GM19238 (cell line): ENCODE data around the gene TMEM271.
"Not testable (repeated sequence)": the region's sequence is repeated elsewhere in the genome, so short reads cannot be mapped to it uniquely, and the experiment has no call there.

Experiments
- DNase-seq: peaks from one replicate; pipeline ENCODE4 v3.0.0; 2011; ENCODE audit warnings: low spot score; ENCODE audit not compliant: insufficient read length

Gene TMEM271

DNA sequence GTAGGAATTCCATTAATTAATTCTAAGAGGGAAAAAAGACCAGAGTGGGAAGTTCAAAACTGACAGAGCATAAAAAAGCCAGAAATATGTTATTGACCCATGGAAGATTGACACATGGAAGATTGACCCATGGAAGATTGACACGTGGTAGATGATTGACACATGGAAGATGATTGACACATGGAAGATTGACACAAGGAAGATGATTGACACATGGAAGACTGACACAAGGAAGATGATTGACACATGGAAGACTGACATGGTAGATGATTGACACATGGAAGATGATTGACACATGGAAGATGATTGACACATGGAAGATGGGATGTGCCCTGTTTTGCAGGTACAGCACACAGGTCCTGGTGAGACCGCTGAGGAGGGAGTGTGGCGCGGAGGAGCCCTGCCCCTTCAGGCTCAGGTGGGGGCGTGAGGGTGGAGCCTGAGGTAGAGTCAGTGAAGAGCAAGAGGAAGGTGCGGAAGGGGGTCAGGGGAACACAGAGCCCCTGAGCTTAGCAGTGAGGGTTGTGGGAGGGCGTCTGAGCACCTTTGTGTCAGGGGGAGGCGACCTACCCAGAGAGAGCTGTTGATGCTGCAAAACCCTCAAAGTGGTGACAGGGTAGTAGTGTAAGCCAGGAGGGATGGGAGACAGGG lies 33.4 kb upstream of the TMEM271 start:
- DNase-seq: no peak

GRCh38 chr4:608236-608635 lies 32.1 kb upstream of the TMEM271 start:
- DNase-seq: no peak

DNA sequence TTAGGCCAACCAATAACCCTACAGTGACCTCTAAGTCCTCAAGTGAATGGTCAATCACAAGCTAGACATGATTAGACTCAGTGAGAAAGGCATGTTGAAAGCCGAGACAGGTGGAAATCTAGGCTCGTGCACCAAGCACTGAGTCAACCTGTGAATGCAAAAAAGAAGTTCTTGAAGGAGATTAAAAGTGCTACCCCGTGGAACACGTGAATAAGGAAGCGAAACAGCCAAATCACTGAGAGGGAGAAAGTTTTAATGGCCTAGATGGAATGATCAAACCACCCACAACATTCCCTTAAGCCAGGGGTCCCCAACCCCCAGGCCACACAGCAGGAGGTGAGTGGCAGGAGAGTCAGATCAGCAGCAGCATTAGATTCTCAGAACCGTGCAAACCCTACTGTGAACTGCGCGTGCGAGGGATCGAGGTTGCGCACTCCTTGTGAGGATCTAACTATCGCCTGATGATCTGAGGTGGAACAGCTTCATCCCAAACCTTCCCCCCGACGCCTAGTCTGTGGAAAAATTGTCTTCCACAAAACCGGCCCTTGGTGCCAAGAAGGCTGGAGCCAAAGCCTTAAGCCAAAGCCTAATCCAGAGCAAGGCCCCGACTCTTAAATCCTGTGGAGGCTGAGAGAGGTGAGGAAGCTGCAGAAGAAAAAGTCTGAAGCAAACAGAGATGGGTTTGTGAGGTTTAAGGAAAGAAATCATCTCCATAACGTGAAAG lies 29.8 kb upstream of the TMEM271 start:
- DNase-seq: no peak

DNA sequence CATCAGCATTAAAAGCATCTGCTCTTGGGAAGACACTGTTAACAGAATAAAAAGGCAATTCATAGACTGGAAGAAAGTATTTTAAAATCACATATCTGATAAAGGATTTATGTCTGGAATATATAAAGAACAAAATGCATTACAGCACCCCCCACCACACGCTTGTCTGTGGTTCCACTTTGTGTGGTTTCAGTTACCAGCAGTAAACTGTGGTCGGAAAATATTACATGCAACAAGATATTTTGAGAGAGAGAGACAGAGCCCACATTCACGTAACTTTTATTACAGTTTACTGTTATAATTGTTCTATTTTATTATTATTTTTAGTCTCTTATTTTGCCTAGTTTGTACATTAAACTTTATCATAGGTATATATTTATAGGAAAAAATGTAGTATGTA lies 28.0 kb upstream of the TMEM271 start:
- DNase-seq: no peak

GRCh38 chr4:602559-602942 lies 26.5 kb upstream of the TMEM271 start:
- DNase-seq: no peak

DNA sequence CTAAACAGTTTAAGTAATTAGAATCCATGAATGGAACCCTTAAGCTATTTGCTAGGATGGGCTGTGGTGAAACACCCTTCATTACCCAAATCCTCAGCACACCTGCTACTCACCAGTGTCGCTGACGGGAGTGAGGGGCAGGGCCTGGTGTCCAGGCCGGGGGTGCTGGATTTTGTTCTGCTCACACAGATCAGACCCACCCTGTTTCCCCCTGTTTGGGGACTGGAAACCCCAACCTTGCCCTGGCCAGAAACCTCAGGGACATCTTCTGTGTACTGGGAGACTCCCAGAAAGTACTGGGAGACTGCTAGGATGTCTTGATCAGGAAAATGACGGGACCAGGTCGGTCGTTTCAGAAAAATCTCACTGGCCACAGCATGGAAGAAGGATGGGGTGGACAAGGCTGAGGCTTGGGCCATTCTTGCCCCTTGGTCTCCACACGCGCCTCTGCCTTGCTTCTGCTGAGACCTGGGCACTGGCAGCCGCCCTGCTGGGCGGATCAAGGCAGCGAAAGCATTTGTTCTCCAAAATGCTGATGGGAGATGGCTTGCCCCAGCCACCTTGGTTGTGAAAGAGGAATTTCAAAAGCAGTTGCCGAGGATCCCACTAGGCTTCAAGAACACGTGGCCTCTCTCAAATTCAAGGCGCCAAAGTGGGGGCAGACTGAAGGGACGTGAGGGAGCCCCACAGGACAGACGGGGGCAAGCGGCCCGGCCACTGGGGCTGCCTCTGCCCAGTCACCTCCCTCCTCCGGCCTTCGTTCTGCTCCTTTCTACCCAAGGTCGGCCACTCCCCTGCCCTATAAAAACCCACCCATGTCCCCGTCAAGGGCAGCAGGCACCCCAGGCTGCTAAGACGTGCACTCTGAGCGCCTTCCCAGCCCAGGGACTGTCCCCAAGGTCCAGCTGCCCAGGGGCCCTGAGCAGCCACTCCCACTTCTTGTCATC lies 25.8 kb upstream of the TMEM271 start:
- no peak for DNase-seq

GRCh38 chr4:600850-601515 lies 24.9 kb upstream of the TMEM271 start:
- no peak for DNase-seq

- DNase-seq: no peak
Measured at GRCh38 chr4:600166-600565, 24.1 kb upstream of the TMEM271 start.

- DNase-seq: no peak
Measured at GRCh38 chr4:598925-599324, 22.8 kb upstream of the TMEM271 start.

DNA sequence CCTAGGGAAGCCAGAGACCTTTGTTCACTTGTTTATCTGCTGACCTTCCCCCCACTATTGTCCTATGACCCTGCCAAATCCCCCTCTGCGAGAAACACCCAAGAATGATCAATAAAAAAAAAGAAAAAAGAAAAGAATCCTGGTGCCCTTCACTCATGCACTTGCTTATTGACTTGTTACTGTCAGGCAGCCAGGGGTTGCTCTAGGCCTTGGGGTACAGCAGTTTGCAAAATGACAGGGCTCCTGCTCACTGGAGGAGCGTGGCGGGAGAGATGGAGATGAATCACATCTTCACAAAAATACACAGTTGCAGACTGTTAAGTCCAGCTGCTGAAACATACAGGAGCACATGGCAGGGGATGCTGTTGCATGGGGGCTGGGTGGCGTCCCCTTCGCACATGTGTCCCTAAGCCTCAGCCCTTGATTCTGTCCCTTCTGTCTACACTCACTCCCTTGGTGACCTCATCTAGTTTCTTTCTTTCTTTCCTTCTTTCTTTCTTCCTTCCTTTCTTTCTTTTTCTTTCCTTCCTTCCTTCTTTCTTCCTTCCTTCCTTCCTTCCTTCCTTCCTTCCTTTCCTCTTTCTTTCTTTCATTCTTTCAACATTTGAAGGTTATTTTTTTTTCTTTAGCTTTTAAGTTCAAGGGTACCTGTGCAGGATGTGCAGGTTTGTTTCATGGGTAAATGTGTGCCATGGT lies 16.9 kb upstream of the TMEM271 start:
- no peak for DNase-seq

- DNase-seq: not testable (repeated sequence)
Measured at GRCh38 chr4:592178-592577, 16.1 kb upstream of the TMEM271 start.

GRCh38 chr4:590313-590841 lies 14.3 kb upstream of the TMEM271 start:
- DNase-seq: no peak

DNA sequence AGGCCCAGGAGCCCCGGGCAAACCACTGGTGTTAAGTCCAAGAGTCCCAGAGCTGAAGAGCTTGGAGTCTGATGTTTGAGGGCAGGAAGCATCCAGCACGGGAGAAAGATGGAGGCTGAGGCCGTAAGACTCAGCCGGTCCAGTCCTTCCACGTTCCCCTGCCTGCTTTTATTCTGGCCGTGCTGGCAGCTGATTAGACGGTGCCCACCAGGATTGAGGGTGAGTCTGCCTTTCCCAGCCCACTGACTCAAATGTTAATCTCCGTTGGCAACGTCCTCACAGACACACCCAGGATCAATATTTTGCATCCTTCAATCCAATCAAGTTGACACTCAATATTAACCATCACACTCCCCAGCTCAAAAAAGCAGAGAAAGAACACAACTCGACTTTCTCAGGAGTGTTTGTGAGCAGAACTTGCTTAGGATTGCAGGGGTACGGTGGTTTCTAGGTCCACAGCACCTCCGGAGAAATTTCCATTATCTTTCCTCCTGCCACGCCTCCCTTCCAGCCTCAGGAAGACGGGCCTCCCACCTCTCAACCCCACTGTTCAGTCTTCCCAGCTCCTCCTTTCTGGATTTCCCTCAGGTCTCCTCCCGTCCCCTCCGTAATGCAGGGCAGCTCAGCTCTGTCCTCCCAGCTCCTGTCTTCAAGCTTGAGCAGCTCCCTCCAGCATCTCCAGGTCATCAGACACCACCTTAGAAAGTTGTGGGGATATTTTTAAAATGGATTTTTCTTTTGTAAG lies 13.3 kb upstream of the TMEM271 start:
- DNase-seq: no peak

DNA sequence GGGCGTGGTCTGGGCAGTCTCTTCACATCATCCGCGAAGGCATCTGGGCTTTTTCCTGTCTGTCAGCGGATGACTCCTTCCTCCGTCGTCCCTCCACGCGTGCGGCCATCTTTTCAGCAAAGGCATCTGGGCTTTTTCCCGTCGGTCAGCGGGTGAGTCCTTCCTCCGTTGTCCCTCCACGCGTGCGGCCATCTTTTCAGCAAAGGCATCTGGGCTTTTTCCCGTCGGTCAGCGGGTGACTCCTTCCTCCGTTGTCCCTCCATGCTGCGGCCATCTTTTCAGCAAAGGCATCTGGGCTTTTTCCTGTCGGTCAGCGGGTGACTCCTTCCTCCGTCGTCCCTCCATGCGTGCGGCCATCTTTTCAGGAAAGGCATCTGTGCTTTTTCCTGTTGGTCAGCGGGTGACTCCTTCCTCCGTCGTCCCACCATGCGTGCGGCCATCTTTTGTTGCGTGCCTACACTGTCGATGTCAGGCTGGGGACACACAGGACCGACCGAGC lies 12.3 kb upstream of the TMEM271 start:
- DNase-seq: no peak

GRCh38 chr4:587671-588350 lies 11.7 kb upstream of the TMEM271 start:
- DNase-seq: no peak

- DNase-seq: no peak
Measured at GRCh38 chr4:583820-584219, 7.7 kb upstream of the TMEM271 start.

DNA sequence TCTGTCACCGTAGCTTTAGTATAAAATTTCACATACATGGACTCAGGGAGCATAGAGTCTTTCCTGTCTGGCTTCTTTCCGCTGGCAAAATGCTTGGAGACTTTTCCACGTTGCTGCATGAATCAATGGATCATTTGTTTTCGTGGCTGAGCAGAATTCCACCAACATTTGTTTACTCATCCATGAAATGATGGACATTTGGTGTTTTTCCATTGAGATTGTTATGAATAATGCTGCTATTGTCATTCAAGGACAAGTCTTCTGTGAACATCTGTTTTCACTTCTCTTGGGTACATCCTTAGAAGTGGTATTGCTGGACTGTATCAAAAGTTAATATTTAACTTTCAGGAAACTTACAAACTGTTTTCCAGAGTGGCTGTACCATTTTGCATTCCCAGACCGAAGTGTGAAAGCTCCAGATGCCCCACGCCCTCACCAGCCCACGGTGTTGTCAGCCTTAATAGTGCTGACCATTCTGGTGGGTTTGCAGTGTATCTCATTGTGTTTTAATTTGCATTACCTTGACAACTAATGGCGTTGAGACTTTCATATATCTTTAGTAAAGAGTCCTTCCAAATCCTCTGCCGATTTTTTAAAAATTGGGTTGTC lies 5.8 kb upstream of the TMEM271 start:
- no peak for DNase-seq

DNA sequence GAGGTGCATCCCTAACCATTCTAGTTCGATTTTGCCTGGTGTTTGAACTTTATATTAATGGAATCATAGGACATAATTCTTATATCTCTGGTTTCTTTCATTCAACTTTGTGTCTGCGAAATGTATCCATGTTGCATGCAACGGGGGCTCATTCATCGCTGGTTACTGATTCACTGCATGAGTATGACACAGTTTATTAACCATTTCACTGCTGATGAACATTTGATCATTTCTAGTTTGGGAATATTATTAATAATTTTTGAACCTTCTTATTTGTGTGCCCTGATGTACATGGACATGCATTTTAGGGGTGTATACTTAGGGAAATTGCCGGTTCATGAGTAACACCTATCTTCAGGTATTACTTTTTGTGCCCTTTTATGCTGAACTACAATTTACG lies 5.1 kb upstream of the TMEM271 start:
- no peak for DNase-seq
